Subcutaneous abdominal adipose tissue (tissue), 5 donors: Measurements from ENCODE around the gene TALDO1.
"Not testable (repeated sequence)": the region's sequence is repeated elsewhere in the genome, so short reads cannot be mapped to it uniquely, and the experiment has no call there.

ENCODE experiments used
- H3K27ac ChIP-seq: one replicate; pipeline ENCODE4 v1.7.0; 2013; ENCODE audit warnings: low read depth, mild to moderate bottlenecking, inconsistent platforms, low read length, moderate library complexity
- H3K27me3 ChIP-seq, 5 donors: one replicate each; pipeline ENCODE4 v1.7.0; 2013; ENCODE audit warnings: low read length in 5 of 5, inconsistent platforms in 1 of 5; ENCODE audit not compliant: control insufficient read depth in 5 of 5, insufficient read depth in 4 of 5
- H3K36me3 ChIP-seq, 5 donors: one replicate each; pipeline ENCODE4 v1.7.0; 2013; ENCODE audit warnings: low read length in 5 of 5; ENCODE audit not compliant: control insufficient read depth in 5 of 5, insufficient read depth in 5 of 5
- H3K4me1 ChIP-seq, 5 donors: one replicate each; pipeline ENCODE4 v1.7.0; 2013; ENCODE audit warnings: low read length in 5 of 5, mild to moderate bottlenecking in 3 of 5, moderate library complexity in 1 of 5; ENCODE audit not compliant: control insufficient read depth in 5 of 5, insufficient read depth in 5 of 5
- H3K4me3 ChIP-seq, 5 donors: one replicate each; pipeline ENCODE4 v1.7.0; 2013; ENCODE audit warnings: low read length in 5 of 5, low read depth in 1 of 5
- H3K9ac ChIP-seq, 5 donors: one replicate each; pipeline ENCODE4 v1.7.0; 2013; ENCODE audit warnings: low read length in 5 of 5, mild to moderate bottlenecking in 4 of 5, moderate library complexity in 3 of 5
- H3K9me3 ChIP-seq, 5 donors: one replicate each; pipeline ENCODE4 v1.7.0; 2013; ENCODE audit warnings: low read length in 5 of 5; ENCODE audit not compliant: control insufficient read depth in 5 of 5
- donor health status: healthy.
- donor health status: healthy.
- donor health status: healthy.
- donor health status: healthy.
- donor health status: healthy.

TALDO1 gene

GRCh38 chr11:733072-733471 lies 14.2 kb upstream of the TALDO1 start:
- no peaks in the 10 kb centered on the region for H3K9me3 ChIP-seq
- no peak overlapping the region for H3K9ac ChIP-seq
- no peak overlapping the region for H3K4me3 ChIP-seq
- no peaks in the 10 kb centered on the region for H3K36me3 ChIP-seq
- no peak overlapping the region for H3K27ac ChIP-seq
- peaks cover 0 to 5% (median 0%) of the 10 kb centered on the region in 5 donors for H3K27me3 ChIP-seq
- peaks cover 0 to 12% (median 11%) of the 10 kb centered on the region in 5 donors for H3K4me1 ChIP-seq

GRCh38 chr11:734541-734940 lies 12.7 kb upstream of the TALDO1 start:
- H3K9me3 ChIP-seq, H3K4me1 ChIP-seq, H3K36me3 ChIP-seq, H3K9ac ChIP-seq, H3K27ac ChIP-seq, H3K27me3 ChIP-seq, H3K4me3 ChIP-seq: not testable (repeated sequence)

DNA sequence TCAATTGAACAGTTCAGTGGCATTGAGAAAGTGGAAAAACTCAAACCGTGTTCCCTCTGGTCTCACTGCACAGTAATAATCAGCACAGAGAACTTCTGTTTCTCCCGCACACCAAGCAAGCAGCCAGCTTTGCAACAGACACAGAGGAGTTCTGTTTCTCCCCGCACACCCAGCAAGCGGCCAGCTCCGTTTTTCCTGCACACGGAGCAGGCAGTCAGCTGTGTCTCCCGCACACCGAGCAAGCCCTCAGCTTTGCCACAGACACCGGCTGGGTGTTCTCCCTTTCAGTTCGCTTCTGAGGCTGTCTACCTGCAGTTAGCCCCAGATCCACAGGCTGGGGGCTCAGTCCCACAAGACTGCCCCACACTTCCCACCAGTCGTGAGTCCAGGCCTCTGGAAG lies 9.9 kb upstream of the TALDO1 start:
- Histone ChIP-seq H3K9me3 (no peaks in the 10 kb centered on the region), H3K27ac (no peak overlapping the region), H3K4me3 (no peak overlapping the region), H3K27me3 (peaks cover 0 to 5% (median 0%) of the 10 kb centered on the region in 5 donors), H3K9ac (no peak overlapping the region), H3K4me1 (peaks cover 0 to 4% (median 0%) of the 10 kb centered on the region in 5 donors), H3K36me3 (no peaks in the 10 kb centered on the region)

GRCh38 chr11:737899-738298 lies 9.4 kb upstream of the TALDO1 start:
- H3K27me3 ChIP-seq, H3K27ac ChIP-seq, H3K4me3 ChIP-seq, H3K9me3 ChIP-seq, H3K4me1 ChIP-seq, H3K36me3 ChIP-seq, H3K9ac ChIP-seq: not testable (repeated sequence)

- H3K4me1 ChIP-seq = peaks cover 0 to 13% (median 7%) of the 10 kb centered on the region in 5 donors
- H3K4me3 ChIP-seq = no peak overlapping the region
- no peak overlapping the region for H3K27ac ChIP-seq
- no peak overlapping the region for H3K9ac ChIP-seq
- H3K9me3 ChIP-seq = no peaks in the 10 kb centered on the region
- H3K36me3 ChIP-seq = no peaks in the 10 kb centered on the region
- H3K27me3 ChIP-seq = peaks cover 0 to 3% (median 0%) of the 10 kb centered on the region in 5 donors
These were observed 5.1 kb upstream of the TALDO1 start for GRCh38 chr11:742156-742546.

DNA sequence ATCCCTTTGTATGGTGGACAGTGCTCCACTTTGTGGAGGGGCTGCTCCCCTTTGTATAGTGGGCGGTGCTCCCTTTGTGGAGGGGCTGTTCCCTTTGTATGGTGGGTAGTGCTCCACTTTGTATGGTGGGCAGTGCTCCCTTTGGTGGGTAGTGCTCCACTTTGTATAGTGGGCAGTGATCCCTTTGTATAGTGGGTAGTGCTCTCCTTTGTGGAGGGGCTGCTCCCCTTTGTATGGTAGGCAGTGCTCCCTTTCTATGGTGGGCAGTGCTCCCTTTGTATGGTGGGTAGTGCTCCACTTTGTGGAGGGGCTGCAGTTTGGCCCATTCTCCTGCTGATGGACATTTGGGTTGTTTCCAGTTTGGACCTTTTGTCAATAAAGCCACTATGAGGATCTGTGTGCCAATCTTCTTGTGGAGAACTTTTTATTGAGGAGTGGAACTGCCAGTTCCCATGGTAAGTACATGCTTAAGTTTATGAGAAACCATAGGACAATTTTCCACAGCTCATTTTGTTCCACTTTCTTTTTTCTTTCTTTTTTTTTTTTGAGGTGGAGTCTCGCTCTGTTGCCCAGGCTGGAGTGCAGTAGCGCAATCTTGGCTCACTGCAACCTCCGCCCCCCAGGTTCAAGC lies 4.6 kb upstream of the TALDO1 start:
- H3K4me1 ChIP-seq = peaks cover 0 to 12% (median 8%) of the 10 kb centered on the region in 5 donors
- no peak overlapping the region for H3K4me3 ChIP-seq
- H3K9me3 ChIP-seq = no peaks in the 10 kb centered on the region
- no peak overlapping the region for H3K9ac ChIP-seq
- H3K27ac ChIP-seq = no peak overlapping the region
- peaks cover 0 to under 1% (median 0%) of the 10 kb centered on the region in 5 donors for H3K27me3 ChIP-seq
- no peaks in the 10 kb centered on the region for H3K36me3 ChIP-seq

GRCh38 chr11:745428-745827 lies 1.8 kb upstream of the TALDO1 start:
- Histone ChIP-seq H3K27me3 (no peaks in the 10 kb centered on the region), H3K9ac (no peak overlapping the region), H3K36me3 (no peaks in the 10 kb centered on the region), H3K4me1 (peaks cover 0 to 36% (median 31%) of the 10 kb centered on the region in 5 donors), H3K4me3 (no peak overlapping the region), H3K9me3 (no peaks in the 10 kb centered on the region), H3K27ac (no peak overlapping the region)

DNA sequence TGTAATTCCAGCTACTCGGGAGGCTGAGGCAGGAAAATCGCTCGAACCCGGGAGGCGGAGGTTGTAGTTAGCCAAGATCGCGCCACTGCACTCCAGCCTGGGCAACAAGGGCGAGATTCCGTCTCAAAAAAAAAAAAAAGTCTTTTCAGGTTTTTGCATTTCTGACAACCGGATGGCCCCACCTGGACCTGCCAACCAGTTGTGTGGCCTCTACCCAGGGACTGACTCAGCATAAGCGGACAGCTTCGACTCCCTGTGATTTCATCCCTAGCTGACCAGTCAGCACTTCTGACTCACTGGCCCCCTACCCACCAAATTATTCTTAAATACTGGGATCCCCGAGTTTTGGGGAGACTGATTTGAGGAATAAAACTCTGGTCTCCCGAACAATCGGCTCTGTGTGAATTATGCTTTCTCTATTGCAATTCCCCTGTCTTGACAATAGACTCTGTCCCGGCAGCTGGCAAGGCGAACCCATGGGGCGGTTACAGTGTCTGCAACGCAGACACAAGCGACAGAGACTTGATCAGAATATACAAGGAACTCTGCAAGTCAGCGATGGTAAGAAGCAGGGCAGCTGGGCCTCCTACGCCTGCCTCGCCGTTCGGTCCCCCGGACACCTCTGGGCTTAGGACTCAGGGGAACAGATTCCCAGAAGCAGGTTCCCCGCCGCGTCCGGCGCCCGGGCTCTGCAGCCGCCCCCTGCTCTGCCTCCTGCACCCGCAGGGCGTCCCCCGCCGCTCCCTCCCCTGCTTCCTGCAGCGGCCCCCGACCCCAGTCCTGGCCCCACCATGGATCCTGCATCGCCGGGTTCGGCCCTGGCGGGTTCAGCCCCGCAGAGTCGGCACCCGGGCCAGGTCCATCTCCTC lies 741 bp upstream of the TALDO1 start:
- Histone ChIP-seq H3K36me3 (no peaks in the 10 kb centered on the region), H3K27ac (peak overlapping the region; percentile 81), H3K4me1 (peaks cover 0 to 42% (median 31%) of the 10 kb centered on the region in 5 donors), H3K9me3 (no peaks in the 10 kb centered on the region), H3K9ac (peak overlapping the region; percentile 6 to 79 (median 73)), H3K27me3 (no peaks in the 10 kb centered on the region), H3K4me3 (peak overlapping the region; percentile 61 to 83 (median 74))

GRCh38 chr11:748007-748359 lies 719 bp downstream of the TALDO1 start:
- Histone ChIP-seq H3K27ac (peak overlapping the region; percentile 81), H3K9me3 (no peaks in the 10 kb centered on the region), H3K9ac (peak overlapping the region in 4 of 5 donors; percentile 82 to 90 (median 86)), H3K27me3 (no peaks in the 10 kb centered on the region), H3K36me3 (peaks cover 0 to 6% (median 2%) of the 10 kb centered on the region in 5 donors), H3K4me3 (peak overlapping the region; percentile 67 to 83 (median 74)), H3K4me1 (peaks cover 0 to 48% (median 31%) of the 10 kb centered on the region in 5 donors)

DNA sequence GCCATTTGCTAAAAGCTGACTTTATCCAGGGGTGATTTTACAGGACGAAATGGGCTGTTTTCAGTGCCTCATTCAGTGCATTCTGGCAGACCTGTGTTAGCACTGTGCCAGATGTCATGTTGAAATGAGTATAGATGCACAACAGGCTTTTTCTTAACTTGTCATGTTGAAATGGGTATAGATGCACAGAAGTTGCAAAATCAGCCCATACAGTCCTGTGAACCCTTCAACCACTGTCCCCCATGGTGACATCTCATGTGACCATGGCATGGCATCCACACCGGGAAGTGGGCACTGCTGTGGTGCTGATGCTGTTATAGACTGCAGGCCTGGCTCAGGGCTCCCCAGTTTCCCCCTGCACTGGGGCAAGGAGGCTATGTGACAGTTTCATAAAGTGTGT lies 2.5 kb downstream of the TALDO1 start:
- Histone ChIP-seq H3K4me1 (peaks cover 0 to 48% (median 31%) of the 10 kb centered on the region in 5 donors), H3K27me3 (no peaks in the 10 kb centered on the region), H3K9me3 (no peaks in the 10 kb centered on the region), H3K9ac (no peak overlapping the region), H3K4me3 (no peak overlapping the region), H3K27ac (peak overlapping the region; percentile 81), H3K36me3 (peaks cover 0 to 6% (median 2%) of the 10 kb centered on the region in 5 donors)
